SK-N-SH treated with all-trans-retinoic acid at 6 μM for 48 hours (cell line): ENCODE data around the gene MED15.

Source experiments
- ATAC-seq: fragments of 200-7000 bp; cut with Tn5 transposase; 3 replicates; pipeline ENCODE4 v1.9.1; 2020; ENCODE audit warnings: mild to moderate bottlenecking, moderate library complexity
- ARNTL ChIP-seq: fragments of 450-650 bp; formaldehyde crosslinking; IDR thresholded peaks from 2 replicates; pipeline ENCODE4 v1.5.0; 2020; ENCODE audit warnings: low read depth, mild to moderate bottlenecking, moderate library complexity, borderline replicate concordance
- BACH2 ChIP-seq: fragments of 250-450 bp; sonication (Bioruptor Pico); IDR thresholded peaks from 2 replicates; pipeline ENCODE4 v1.9.0; 2021; ENCODE audit warnings: mild to moderate bottlenecking, borderline replicate concordance
- CREB5 ChIP-seq: fragments of 250-450 bp; sonication (Bioruptor Pico); IDR thresholded peaks from 2 replicates; pipeline ENCODE4 v1.5.1; 2020; ENCODE audit warnings: low read depth, mild to moderate bottlenecking, moderate library complexity
- CSDC2 ChIP-seq: fragments of 250-450 bp; sonication (Bioruptor Pico); IDR thresholded peaks from 2 replicates; pipeline ENCODE4 v1.5.0; 2020; ENCODE audit warnings: mild to moderate bottlenecking, moderate library complexity
- CSRNP3 ChIP-seq: fragments of 250-450 bp; sonication (Bioruptor Pico); IDR thresholded peaks from 2 replicates; pipeline ENCODE4 v1.5.1; 2021; ENCODE audit warnings: mild to moderate bottlenecking, moderate library complexity
- ESRRG ChIP-seq: fragments of 250-450 bp; sonication (Bioruptor Pico); IDR thresholded peaks from 2 replicates; pipeline ENCODE4 v1.6.1; 2021; ENCODE audit warnings: mild to moderate bottlenecking
- GLIS3 ChIP-seq: fragments of 250-450 bp; sonication (Bioruptor Pico); IDR thresholded peaks from 2 replicates; pipeline ENCODE4 v1.5.0; 2020; ENCODE audit warnings: mild to moderate bottlenecking, moderate library complexity
- OSR1 ChIP-seq: fragments of 250-450 bp; sonication (Bioruptor Pico); IDR thresholded peaks from 2 replicates; pipeline ENCODE4 v1.8.0; 2022; ENCODE audit warnings: moderate library complexity, mild to moderate bottlenecking, inconsistent platforms
- PATZ1 ChIP-seq: fragments of 250-450 bp; sonication (Bioruptor Pico); IDR thresholded peaks from 2 replicates; pipeline ENCODE4 v1.8.0; 2020; ENCODE audit warnings: mild to moderate bottlenecking, moderate library complexity, borderline replicate concordance
- POU6F1 ChIP-seq: fragments of 250-450 bp; sonication (Bioruptor Pico); IDR thresholded peaks from 2 replicates; pipeline ENCODE4 v1.8.0; 2021; ENCODE audit warnings: low read depth, mild to moderate bottlenecking, moderate library complexity, borderline replicate concordance
- PPARA ChIP-seq: fragments of 250-450 bp; sonication (Bioruptor Pico); IDR thresholded peaks from 2 replicates; pipeline ENCODE4 v1.5.0; 2020; ENCODE audit warnings: mild to moderate bottlenecking, borderline replicate concordance
- RARB ChIP-seq: fragments of 250-450 bp; sonication (Bioruptor Pico); IDR thresholded peaks from 2 replicates; pipeline ENCODE4 v1.8.0; 2021; ENCODE audit warnings: mild to moderate bottlenecking, moderate library complexity
- SNAI2 ChIP-seq: fragments of 250-450 bp; sonication (Bioruptor Pico); IDR thresholded peaks from 2 replicates; pipeline ENCODE4 v1.5.0; 2020; ENCODE audit warnings: mild to moderate bottlenecking, moderate library complexity
- TCF4 ChIP-seq: fragments of 250-450 bp; sonication (Bioruptor Pico); IDR thresholded peaks from 2 replicates; pipeline ENCODE4 v1.8.0; 2021; ENCODE audit warnings: mild to moderate bottlenecking, moderate library complexity, borderline replicate concordance
- TOX ChIP-seq: fragments of 250-450 bp; sonication (Bioruptor Pico); IDR thresholded peaks from 2 replicates; pipeline ENCODE4 v1.8.0; 2021; ENCODE audit warnings: mild to moderate bottlenecking, moderate library complexity, borderline replicate concordance
- TSHZ2 ChIP-seq: fragments of 250-450 bp; sonication (Bioruptor Pico); IDR thresholded peaks from 2 replicates; pipeline ENCODE4 v1.5.0; 2020; ENCODE audit warnings: mild to moderate bottlenecking, moderate library complexity
- ZC3H10 ChIP-seq: fragments of 250-450 bp; sonication (Bioruptor Pico); IDR thresholded peaks from 2 replicates; pipeline ENCODE4 v1.5.1; 2021; ENCODE audit warnings: mild to moderate bottlenecking, moderate library complexity
- ZFP3 ChIP-seq: fragments of 250-450 bp; sonication (Bioruptor Pico); IDR thresholded peaks from 2 replicates; pipeline ENCODE4 v1.5.0; 2020; ENCODE audit warnings: mild to moderate bottlenecking, moderate library complexity
- ZFP30 ChIP-seq: fragments of 450-650 bp; formaldehyde crosslinking; IDR thresholded peaks from 2 replicates; pipeline ENCODE4 v1.5.0; 2022; ENCODE audit warnings: mild to moderate bottlenecking, moderate library complexity
- ZNF565 ChIP-seq: fragments of 450-650 bp; formaldehyde crosslinking; conservative IDR thresholded peaks from 2 replicates; pipeline ENCODE4 v1.5.0; 2020; ENCODE audit warnings: low read depth, mild to moderate bottlenecking, moderate library complexity
- ZNF70 ChIP-seq: fragments of 450-650 bp; formaldehyde crosslinking; IDR thresholded peaks from 2 replicates; pipeline ENCODE4 v1.5.0; 2020; ENCODE audit warnings: mild to moderate bottlenecking, moderate library complexity
- ZNF8 ChIP-seq: fragments of 450-650 bp; formaldehyde crosslinking; IDR thresholded peaks from 2 replicates; pipeline ENCODE4 v1.5.0; 2020; ENCODE audit warnings: mild to moderate bottlenecking, moderate library complexity

The MED15 gene

GRCh38 chr22:20577045-20577444 is 69.6 kb downstream of the MED15 start (continued):
- TF ChIP-seq ZNF8 (CRISPR knock-in tag): no peak
- no peak for TF ChIP-seq ARNTL
- no peak for TF ChIP-seq CREB5 (CRISPR knock-in tag)
- TF ChIP-seq TOX: no peak

GRCh38 chr22:20577549-20577975 is 70.2 kb downstream of the MED15 start:
- TF ChIP-seq PATZ1 (no peak), ZC3H10 (CRISPR knock-in tag) (no peak), ZFP30 (CRISPR knock-in tag) (no peak), ZNF565 (CRISPR knock-in tag) (no peak), TOX (no peak), BACH2 (CRISPR knock-in tag) (no peak), GLIS3 (CRISPR knock-in tag) (no peak), CSDC2 (no peak), SNAI2 (no peak), CSRNP3 (no peak), ZNF70 (CRISPR knock-in tag) (no peak), TSHZ2 (CRISPR knock-in tag) (no peak), RARB (CRISPR knock-in tag) (no peak), ESRRG (no peak), OSR1 (CRISPR knock-in tag) (no peak), PPARA (no peak), ZFP3 (CRISPR knock-in tag) (no peak)
- ATAC-seq: no peak

GRCh38 chr22:20578192-20578591 is 70.8 kb downstream of the MED15 start:
- ATAC-seq: no peak
- TF ChIP-seq ZFP30 (CRISPR knock-in tag) (no peak), POU6F1 (CRISPR knock-in tag) (no peak), ZNF8 (CRISPR knock-in tag) (no peak), TSHZ2 (CRISPR knock-in tag) (no peak), ZNF70 (CRISPR knock-in tag) (no peak), CREB5 (CRISPR knock-in tag) (no peak), ZFP3 (CRISPR knock-in tag) (no peak), TCF4 (CRISPR knock-in tag) (no peak), OSR1 (CRISPR knock-in tag) (no peak), GLIS3 (CRISPR knock-in tag) (no peak), TOX (no peak), PATZ1 (no peak), ZNF565 (CRISPR knock-in tag) (no peak)
- TF ChIP-seq, all 23 proteins: peak for 0
